ENCODE data around the gene TAPT1.
"Not testable (repeated sequence)": the region's sequence is repeated elsewhere in the genome, so short reads cannot be mapped to it uniquely, and the experiment has no call there.

TAPT1 gene

GRCh38 chr4:16213121-16213520, 13.2 kb downstream of the TAPT1 start:
- DNase-seq (ENCODE audit: low spot score), result no peak

GRCh38 chr4:16212138-16212782, 14.0 kb downstream of the TAPT1 start:
- DNase-seq (ENCODE audit: low spot score), result no peak

GRCh38 chr4:16207409-16207808, 18.9 kb downstream of the TAPT1 start:
- no peak for DNase-seq (ENCODE audit: low spot score)

GRCh38 chr4:16206848-16207247, 19.4 kb downstream of the TAPT1 start:
- no peak for DNase-seq (ENCODE audit: low spot score)

GRCh38 chr4:16206301-16206700, 20.0 kb downstream of the TAPT1 start:
- DNase-seq (ENCODE audit: low spot score), result no peak

- DNase-seq (ENCODE audit: low spot score), result peak; percentile 68
Observed at GRCh38 chr4:16205298-16206164, 20.7 kb downstream of the TAPT1 start.

GRCh38 chr4:16204505-16204904, 21.8 kb downstream of the TAPT1 start:
- DNase-seq (ENCODE audit: low spot score), result no peak

- no peak for DNase-seq (ENCODE audit: low spot score)
Observed at GRCh38 chr4:16203083-16203482, 23.2 kb downstream of the TAPT1 start.

GRCh38 chr4:16202598-16202997, 23.7 kb downstream of the TAPT1 start:
- no peak for DNase-seq (ENCODE audit: low spot score)

- DNase-seq (ENCODE audit: low spot score), result peak; percentile 41
Observed at GRCh38 chr4:16199093-16199492, 27.2 kb downstream of the TAPT1 start.

GRCh38 chr4:16197876-16198665, 28.2 kb downstream of the TAPT1 start:
- DNase-seq (ENCODE audit: low spot score), result no peak

GRCh38 chr4:16196482-16197393, 29.5 kb downstream of the TAPT1 start:
- peak; percentile 29 for DNase-seq (ENCODE audit: low spot score)

- no peak for DNase-seq (ENCODE audit: low spot score)
Observed at GRCh38 chr4:16195209-16195608, 31.1 kb downstream of the TAPT1 start.

GRCh38 chr4:16194798-16195197, 31.5 kb downstream of the TAPT1 start:
- DNase-seq (ENCODE audit: low spot score), result not testable (repeated sequence)

- no peak for DNase-seq (ENCODE audit: low spot score)
Observed at GRCh38 chr4:16194214-16194613, 32.1 kb downstream of the TAPT1 start.

GRCh38 chr4:16192631-16193518, 33.4 kb downstream of the TAPT1 start:
- no peak for DNase-seq (ENCODE audit: low spot score)

GRCh38 chr4:16192057-16192456, 34.2 kb downstream of the TAPT1 start:
- no peak for DNase-seq (ENCODE audit: low spot score)

- no peak for DNase-seq (ENCODE audit: low spot score)
Observed at GRCh38 chr4:16187455-16187854, 38.8 kb downstream of the TAPT1 start.

GRCh38 chr4:16186986-16187385, 39.3 kb downstream of the TAPT1 start:
- no peak for DNase-seq (ENCODE audit: low spot score)

GRCh38 chr4:16183604-16184003, 42.7 kb downstream of the TAPT1 start:
- no peak for DNase-seq (ENCODE audit: low spot score)

- DNase-seq (ENCODE audit: low spot score), result no peak
Observed at GRCh38 chr4:16176621-16177020, 49.6 kb downstream of the TAPT1 start.
